ENCODE measurements around the gene RAB22A. TPM values are rescaled to one million over a fixed set of nuclear protein-coding genes. Genes with fewer than 3 reads are reported as not detected.

Gene RAB22A
- total RNA-seq, 1 donor from 2014 or later: 7.9 TPM

DNA sequence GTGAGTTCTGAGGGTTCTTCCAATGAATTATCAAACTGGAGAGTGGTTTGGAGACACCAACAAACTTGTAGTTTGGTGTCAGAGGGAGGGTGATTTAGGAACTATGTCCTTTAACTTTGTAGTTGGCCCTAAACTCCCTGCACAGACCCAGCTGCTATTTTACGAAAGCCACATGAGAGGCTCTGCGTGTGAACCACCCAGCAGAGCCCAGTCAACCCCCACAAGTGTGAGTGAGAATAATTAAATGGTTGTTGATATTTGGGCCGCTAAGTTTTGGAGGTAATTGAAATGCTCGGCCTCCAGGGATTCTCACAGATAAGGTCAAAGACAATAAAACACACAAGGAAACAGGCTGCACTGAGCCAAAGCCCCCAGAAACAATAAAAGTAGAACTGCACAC, 72.6 kb downstream of the RAB22A start:
- TF ChIP-seq, protein P1, sequence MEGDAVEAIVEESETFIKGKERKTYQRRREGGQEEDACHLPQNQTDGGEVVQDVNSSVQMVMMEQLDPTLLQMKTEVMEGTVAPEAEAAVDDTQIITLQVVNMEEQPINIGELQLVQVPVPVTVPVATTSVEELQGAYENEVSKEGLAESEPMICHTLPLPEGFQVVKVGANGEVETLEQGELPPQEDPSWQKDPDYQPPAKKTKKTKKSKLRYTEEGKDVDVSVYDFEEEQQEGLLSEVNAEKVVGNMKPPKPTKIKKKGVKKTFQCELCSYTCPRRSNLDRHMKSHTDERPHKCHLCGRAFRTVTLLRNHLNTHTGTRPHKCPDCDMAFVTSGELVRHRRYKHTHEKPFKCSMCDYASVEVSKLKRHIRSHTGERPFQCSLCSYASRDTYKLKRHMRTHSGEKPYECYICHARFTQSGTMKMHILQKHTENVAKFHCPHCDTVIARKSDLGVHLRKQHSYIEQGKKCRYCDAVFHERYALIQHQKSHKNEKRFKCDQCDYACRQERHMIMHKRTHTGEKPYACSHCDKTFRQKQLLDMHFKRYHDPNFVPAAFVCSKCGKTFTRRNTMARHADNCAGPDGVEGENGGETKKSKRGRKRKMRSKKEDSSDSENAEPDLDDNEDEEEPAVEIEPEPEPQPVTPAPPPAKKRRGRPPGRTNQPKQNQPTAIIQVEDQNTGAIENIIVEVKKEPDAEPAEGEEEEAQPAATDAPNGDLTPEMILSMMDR (IDR thresholded peaks at IDR 0.05): no peak
- no peak for TF ChIP-seq EZH2 (IDR thresholded peaks at IDR 0.05)
- TF ChIP-seq EZH2phosphoT487 (IDR thresholded peaks at IDR 0.05): no peak
- Mint-ChIP-seq H3K27ac (no peak overlapping the region), H3K9me3 (peaks cover 8% of the 10 kb centered on the region), H3K27me3 (ENCODE audit: insufficient read depth, low read depth) (peaks cover 9% of the 10 kb centered on the region), H3K4me3 (no peak overlapping the region), H3K4me1 (peaks cover 3% of the 10 kb centered on the region), H3K36me3 (no peaks in the 10 kb centered on the region)
- H3F3A ChIP-seq (ENCODE audit: low read depth): peaks cover 1% of the 10 kb centered on the region
- no peak overlapping the region for H2AFZ ChIP-seq (replicated peaks)
- no peak overlapping the region for H3K4me3 ChIP-seq
- no peak overlapping the region for H3K4me2 ChIP-seq
- no peak overlapping the region for H3K27ac ChIP-seq
- no peaks in the 10 kb centered on the region for H3K9me3 ChIP-seq (ENCODE audit: low read depth)
- no peaks in the 10 kb centered on the region for H3K36me3 ChIP-seq
- H3K4me1 ChIP-seq: no peaks in the 10 kb centered on the region
- H4K20me1 ChIP-seq (ENCODE audit: low read depth): no peaks in the 10 kb centered on the region
- H3K79me2 ChIP-seq (ENCODE audit: low read depth): no peaks in the 10 kb centered on the region
- no peak for DNase-seq (ENCODE audit: low spot score)
- H3K27me3 ChIP-seq: no peaks in the 10 kb centered on the region
- no peak overlapping the region for H3K9ac ChIP-seq

DNA sequence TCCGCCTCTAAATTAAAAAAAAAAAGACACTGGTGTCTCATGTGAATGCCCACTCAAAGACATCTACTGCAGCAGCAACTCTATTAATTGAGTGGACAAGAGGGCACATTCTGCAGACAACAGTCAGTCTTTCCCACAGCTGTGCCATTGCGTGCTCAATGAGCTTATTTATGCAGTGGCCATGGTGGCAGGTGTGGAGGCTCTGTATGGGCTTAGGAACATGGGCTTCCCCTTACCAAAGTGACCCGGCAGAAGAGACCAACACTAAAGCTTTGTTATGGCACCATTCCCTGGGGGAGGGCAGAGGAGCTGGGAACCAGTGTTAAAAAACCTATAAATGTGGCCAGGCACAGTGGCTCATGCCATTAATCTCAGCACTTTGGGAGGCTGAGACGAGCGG, 75.3 kb downstream of the RAB22A start:
- Mint-ChIP-seq H3K27me3 (ENCODE audit: insufficient read depth, low read depth) (peaks cover 9% of the 10 kb centered on the region), H3K4me1 (peaks cover 2% of the 10 kb centered on the region), H3K36me3 (no peaks in the 10 kb centered on the region), H3K9me3 (peaks cover 8% of the 10 kb centered on the region), H3K4me3 (no peak overlapping the region), H3K27ac (no peak overlapping the region)
- Histone ChIP-seq H3K36me3 (no peaks in the 10 kb centered on the region), H3K4me3 (no peak overlapping the region), H3K4me2 (no peak overlapping the region), H2AFZ (replicated peaks) (no peak overlapping the region), H3F3A (ENCODE audit: low read depth) (peaks cover 3% of the 10 kb centered on the region), H3K79me2 (ENCODE audit: low read depth) (peaks cover 9% of the 10 kb centered on the region), H4K20me1 (ENCODE audit: low read depth) (peaks cover 4% of the 10 kb centered on the region), H3K9me3 (ENCODE audit: low read depth) (no peaks in the 10 kb centered on the region), H3K27ac (no peak overlapping the region), H3K4me1 (peaks cover 1% of the 10 kb centered on the region), H3K9ac (no peak overlapping the region), H3K27me3 (no peaks in the 10 kb centered on the region)
- DNase-seq (ENCODE audit: low spot score): no peak
- no peak for TF ChIP-seq EZH2 (IDR thresholded peaks at IDR 0.05)

DNA sequence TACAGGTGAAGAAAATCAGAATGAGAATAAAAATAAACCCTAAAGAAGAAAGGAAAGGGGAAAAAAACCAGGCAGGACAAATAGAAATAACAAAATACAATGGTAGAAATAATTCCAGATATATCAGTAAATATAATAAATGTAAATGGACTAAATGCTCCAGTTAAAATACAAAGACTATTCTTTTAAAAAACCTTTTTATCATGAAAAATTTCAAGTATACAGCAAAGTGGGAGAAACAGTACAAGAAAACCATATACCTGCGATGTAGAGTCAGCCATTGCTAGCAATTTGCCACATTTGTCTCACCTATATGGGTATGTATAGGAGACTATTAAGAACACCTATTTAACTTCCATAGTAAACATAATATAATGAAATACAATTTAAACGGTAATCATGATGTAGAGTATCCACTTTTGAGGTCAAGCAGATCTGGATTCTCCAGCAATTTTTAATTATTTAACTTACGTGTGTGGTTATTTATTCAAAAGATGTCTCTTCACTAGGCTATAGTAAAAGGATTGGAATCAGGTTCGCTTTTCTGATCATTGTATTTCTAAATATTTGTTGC, 78.6 kb downstream of the RAB22A start:
- Histone ChIP-seq H4K20me1 (ENCODE audit: low read depth) (peaks cover 36% of the 10 kb centered on the region), H3K79me2 (ENCODE audit: low read depth) (peaks cover 42% of the 10 kb centered on the region), H2AFZ (replicated peaks) (no peak overlapping the region), H3K36me3 (no peaks in the 10 kb centered on the region), H3K9me3 (ENCODE audit: low read depth) (no peaks in the 10 kb centered on the region), H3K27me3 (no peaks in the 10 kb centered on the region), H3K27ac (no peak overlapping the region), H3K4me2 (peak overlapping the region; percentile 96), H3K4me1 (peaks cover 14% of the 10 kb centered on the region), H3K4me3 (peak overlapping the region; percentile 71), H3K9ac (no peak overlapping the region), H3F3A (ENCODE audit: low read depth) (peaks cover 3% of the 10 kb centered on the region)
- Mint-ChIP-seq H3K36me3 (peaks cover 22% of the 10 kb centered on the region), H3K4me3 (peak overlapping the region; percentile 82), H3K27ac (no peak overlapping the region), H3K9me3 (no peaks in the 10 kb centered on the region), H3K4me1 (peaks cover 20% of the 10 kb centered on the region), H3K27me3 (ENCODE audit: insufficient read depth, low read depth) (peaks cover 9% of the 10 kb centered on the region)
- DNase-seq (ENCODE audit: low spot score): no peak
- TF ChIP-seq, protein P1 (IDR thresholded peaks at IDR 0.05): no peak
- TF ChIP-seq EZH2phosphoT487 (IDR thresholded peaks at IDR 0.05): no peak
- TF ChIP-seq EZH2 (IDR thresholded peaks at IDR 0.05): no peak

DNA sequence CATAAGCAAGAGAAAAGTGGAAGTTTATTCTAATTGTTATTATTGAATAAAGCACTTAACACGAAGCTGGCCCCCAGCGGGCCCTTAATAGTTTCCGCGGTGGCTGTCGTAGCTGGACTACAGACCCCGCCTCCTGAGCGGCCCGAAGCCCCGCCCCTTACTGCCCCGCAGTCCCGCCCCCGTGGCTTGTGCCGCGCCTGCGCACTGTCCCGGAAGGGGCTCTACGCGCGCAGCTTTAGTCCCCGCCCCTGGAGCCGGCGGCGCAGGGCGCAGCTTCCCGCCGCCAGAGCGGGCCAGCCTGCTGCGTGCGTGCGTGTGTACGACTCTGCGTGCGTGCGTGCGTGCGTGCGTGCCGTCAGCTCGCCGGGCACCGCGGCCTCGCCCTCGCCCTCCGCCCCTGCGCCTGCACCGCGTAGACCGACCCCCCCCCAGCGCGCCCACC, 79.4 kb downstream of the RAB22A start, which contains the start of gene VAPB:
VAPB (plus strand) TSS at position 348 of the 442 bp plus-strand sequence. CDS start 231 bp downstream, outside the sequence.
- no peaks in the 10 kb centered on the region for H3K27me3 ChIP-seq
- H3K9me3 Mint-ChIP-seq: no peaks in the 10 kb centered on the region

More for the DNA sequence above, 79.4 kb downstream of the RAB22A start, which contains the start of gene VAPB:
- Mint-ChIP-seq H3K4me3 (peak within 1 kb of the TSS; percentile 93), H3K4me1 (peaks cover 20% of the 10 kb centered on the region), H3K27ac (peak within 1 kb of the TSS; percentile 97), H3K36me3 (peaks cover 27% of the 10 kb centered on the region), H3K27me3 (ENCODE audit: insufficient read depth, low read depth) (peaks cover 9% of the 10 kb centered on the region)
- Histone ChIP-seq H3F3A (ENCODE audit: low read depth) (peaks cover 3% of the 10 kb centered on the region), H3K4me2 (peak within 1 kb of the TSS; percentile 96), H3K9ac (peak within 1 kb of the TSS; percentile 58), H3K79me2 (ENCODE audit: low read depth) (peaks cover 50% of the 10 kb centered on the region), H3K36me3 (no peaks in the 10 kb centered on the region), H3K27ac (peak within 1 kb of the TSS; percentile 54), H3K4me1 (peaks cover 14% of the 10 kb centered on the region), H3K4me3 (peak within 1 kb of the TSS; percentile 71), H2AFZ (replicated peaks) (peak within 1 kb of the TSS; percentile 72), H4K20me1 (ENCODE audit: low read depth) (peaks cover 44% of the 10 kb centered on the region), H3K9me3 (ENCODE audit: low read depth) (no peaks in the 10 kb centered on the region)
- peak; percentile 98 for DNase-seq (ENCODE audit: low spot score)
- TF ChIP-seq, protein P1 (IDR thresholded peaks at IDR 0.05): no peak
- TF ChIP-seq EZH2phosphoT487 (IDR thresholded peaks at IDR 0.05) (no peak), EZH2 (IDR thresholded peaks at IDR 0.05) (no peak)
